Parathyroid adenoma (tissue), 2 donors: ENCODE measurements around the gene RCOR3.
"Not testable (repeated sequence)": the region's sequence is repeated elsewhere in the genome, so short reads cannot be mapped to it uniquely, and the experiment has no call there.

Experiments
- H2AFZ ChIP-seq: fragments of 300-600 bp; sonication (generic); one replicate; pipeline ENCODE4 v1.7.0; 2017; ENCODE audit warnings: antibody characterized with exemption, mild to moderate bottlenecking
- H3K27ac ChIP-seq: fragments of 300-600 bp; sonication (generic); one replicate; pipeline ENCODE4 v1.7.0; 2017
- H3K27me3 ChIP-seq: fragments of 300-600 bp; sonication (generic); one replicate; pipeline ENCODE4 v1.7.0; 2017; ENCODE audit warnings: low read length; ENCODE audit not compliant: control insufficient read depth, insufficient read depth
- H3K36me3 ChIP-seq: fragments of 300-600 bp; sonication (generic); one replicate; pipeline ENCODE4 v1.7.0; 2017; ENCODE audit warnings: low read length; ENCODE audit not compliant: control insufficient read depth, insufficient read depth
- H3K4me1 ChIP-seq: fragments of 300-600 bp; sonication (generic); one replicate; pipeline ENCODE4 v1.7.0; 2017; ENCODE audit warnings: control low read depth
- H3K4me2 ChIP-seq: fragments of 300-600 bp; sonication (generic); one replicate; pipeline ENCODE4 v1.7.0; 2017; ENCODE audit warnings: low read length
- H3K4me3 ChIP-seq: fragments of 300-600 bp; sonication (generic); one replicate; pipeline ENCODE4 v1.7.0; 2017; ENCODE audit warnings: low read depth, low read length
- H3K79me2 ChIP-seq: fragments of 300-600 bp; sonication (generic); one replicate; pipeline ENCODE4 v1.7.0; 2017; ENCODE audit warnings: control low read depth
- H3K9ac ChIP-seq: fragments of 300-600 bp; sonication (generic); one replicate; pipeline ENCODE4 v1.7.0; 2017; ENCODE audit warnings: mild to moderate bottlenecking
- H3K9me3 ChIP-seq: fragments of 300-600 bp; sonication (generic); one replicate; pipeline ENCODE4 v1.7.0; 2017; ENCODE audit warnings: low read length; ENCODE audit not compliant: control insufficient read depth
- CTCF ChIP-seq: fragments of 300-600 bp; sonication (generic); IDR thresholded peaks from one replicate; pipeline ENCODE4 v1.7.0; 2017; ENCODE audit warnings: antibody characterized with exemption, mild to moderate bottlenecking
- donor health status: primary hyperparathyroidism.

RCOR3 gene

GRCh38 chr1:211215577-211215976, 43.6 kb upstream of the RCOR3 start:
- Histone ChIP-seq H3K79me2 (no peaks in the 10 kb centered on the region), H3K9ac (no peak overlapping the region), H3K27ac (no peak overlapping the region), H3K27me3 (no peaks in the 10 kb centered on the region), H3K4me2 (no peak overlapping the region), H3K36me3 (no peaks in the 10 kb centered on the region), H3K4me1 (no peaks in the 10 kb centered on the region), H2AFZ (no peak overlapping the region), H3K4me3 (no peak overlapping the region), H3K9me3 (no peaks in the 10 kb centered on the region)
- TF ChIP-seq CTCF = no peak

- Histone ChIP-seq H3K27me3 (no peaks in the 10 kb centered on the region), H3K79me2 (no peaks in the 10 kb centered on the region), H3K36me3 (no peaks in the 10 kb centered on the region), H3K4me2 (no peak overlapping the region), H3K9me3 (no peaks in the 10 kb centered on the region), H3K4me3 (no peak overlapping the region), H3K27ac (no peak overlapping the region), H2AFZ (no peak overlapping the region), H3K4me1 (no peaks in the 10 kb centered on the region), H3K9ac (no peak overlapping the region)
- no peak for TF ChIP-seq CTCF
Observed at GRCh38 chr1:211217392-211217791, 41.8 kb upstream of the RCOR3 start.

GRCh38 chr1:211222469-211223234, 36.5 kb upstream of the RCOR3 start:
- H3K9ac ChIP-seq, H3K9me3 ChIP-seq, H3K4me1 ChIP-seq, H3K36me3 ChIP-seq, H3K27me3 ChIP-seq, H3K27ac ChIP-seq, H3K4me2 ChIP-seq, H2AFZ ChIP-seq, H3K79me2 ChIP-seq, H3K4me3 ChIP-seq: not testable (repeated sequence)

- not testable (repeated sequence) for H3K27ac ChIP-seq, H3K9ac ChIP-seq, H3K36me3 ChIP-seq, H3K79me2 ChIP-seq, H3K4me3 ChIP-seq, H3K9me3 ChIP-seq, H2AFZ ChIP-seq, H3K4me2 ChIP-seq, H3K27me3 ChIP-seq, H3K4me1 ChIP-seq
Observed at GRCh38 chr1:211228573-211229364, 30.4 kb upstream of the RCOR3 start.

GRCh38 chr1:211229365-211229759, 29.8 kb upstream of the RCOR3 start:
- no peak for TF ChIP-seq CTCF
- Histone ChIP-seq H3K27me3 (no peaks in the 10 kb centered on the region), H2AFZ (no peak overlapping the region), H3K9ac (no peak overlapping the region), H3K4me1 (no peaks in the 10 kb centered on the region), H3K27ac (no peak overlapping the region), H3K4me3 (no peak overlapping the region), H3K4me2 (no peak overlapping the region), H3K36me3 (no peaks in the 10 kb centered on the region), H3K79me2 (no peaks in the 10 kb centered on the region), H3K9me3 (no peaks in the 10 kb centered on the region)
